H1 (cell line): ENCODE measurements around the gene IL3.

ENCODE experiments used
- GABPA ChIP-seq: IDR thresholded peaks from 2 replicates; pipeline ENCODE4 v1.6.1; 2011; ENCODE audit warnings: mild to moderate bottlenecking, low read length, moderate library complexity, borderline replicate concordance; ENCODE audit not compliant: insufficient read depth
- HDAC2 ChIP-seq, 2 experiments: fragments of 300-600 bp in 1 of 2; sonication (generic) in 1 of 2; IDR thresholded peaks; 2 replicates each; pipeline ENCODE4 v1.6.1; 2011 to 2012; ENCODE audit warnings: low read depth in 2 of 2, low read length in 2 of 2, mild to moderate bottlenecking in 2 of 2, moderate library complexity in 2 of 2, borderline replicate concordance in 1 of 2, inconsistent platforms in 1 of 2
- JUND ChIP-seq: IDR thresholded peaks from 2 replicates; pipeline ENCODE4 v1.6.1; 2011; ENCODE audit warnings: mild to moderate bottlenecking, improper control_type of control experiment, low read length
- POLR2A ChIP-seq, 2 experiments: IDR thresholded peaks; 1 replicate in 1 of 2; 2 replicates in 1 of 2; pipeline ENCODE4 v1.6.1; 2011; ENCODE audit warnings: low read depth in 2 of 2, low read length in 2 of 2, mild to moderate bottlenecking in 2 of 2; ENCODE audit errors: control extremely low read depth in 1 of 2
- SIX5 ChIP-seq: IDR thresholded peaks from 2 replicates; pipeline ENCODE4 v1.6.1; 2011; ENCODE audit warnings: mild to moderate bottlenecking, low read depth, low read length
- TAF1 ChIP-seq: IDR thresholded peaks from 2 replicates; pipeline ENCODE4 v1.6.1; 2011; ENCODE audit warnings: mild to moderate bottlenecking, low read depth, low read length
- ZNF274 ChIP-seq: IDR thresholded peaks from 2 replicates; pipeline ENCODE4 v1.7.0; 2012; ENCODE audit warnings: low read length, borderline replicate concordance; ENCODE audit errors: extremely low read depth
- TF ChIP-seq, protein P1 (sequence below), 3 experiments: IDR thresholded peaks; 1 replicate in 2 of 3; 2 replicates in 1 of 3; pipeline versions ENCODE4 v1.5.1 to v1.6.1; 2011; ENCODE audit warnings: low read length in 3 of 3, mild to moderate bottlenecking in 3 of 3, inconsistent platforms in 2 of 3, low read depth in 1 of 3, moderate library complexity in 1 of 3; ENCODE audit not compliant: insufficient read depth in 1 of 3; ENCODE audit errors: control extremely low read depth in 1 of 3

DNA sequence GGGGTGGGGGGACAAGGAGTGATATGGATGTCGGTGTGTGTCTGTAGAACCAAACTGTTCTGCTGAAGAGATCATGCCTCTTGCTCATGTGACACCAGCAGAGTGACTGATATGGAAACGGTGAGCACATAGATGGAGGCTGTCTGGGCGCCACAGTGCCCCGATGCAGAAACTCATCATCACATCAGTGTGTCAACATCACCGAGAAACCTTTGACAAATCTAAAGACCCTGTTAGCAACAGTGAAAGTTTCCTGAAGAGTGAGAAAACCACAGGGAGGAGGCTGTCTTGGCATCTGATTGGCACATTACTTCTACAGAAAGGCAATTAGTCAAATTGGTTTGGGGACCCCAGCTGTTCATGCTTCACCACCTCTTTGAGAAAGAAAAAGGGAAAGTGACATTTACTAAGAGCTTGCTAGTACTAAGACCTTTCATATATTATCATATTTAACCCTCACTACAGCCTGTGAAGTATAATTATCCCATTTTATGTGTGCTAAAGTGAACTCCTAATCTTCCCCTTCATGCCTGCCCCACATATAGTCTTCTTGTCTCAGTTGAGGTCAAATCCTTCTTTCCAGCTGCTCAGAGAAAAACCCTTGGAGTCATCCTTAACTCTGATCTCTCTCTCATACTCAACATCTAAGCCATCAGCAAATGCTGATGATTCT is 38.8 kb downstream of the IL3 start:
- TF ChIP-seq, protein P1, sequence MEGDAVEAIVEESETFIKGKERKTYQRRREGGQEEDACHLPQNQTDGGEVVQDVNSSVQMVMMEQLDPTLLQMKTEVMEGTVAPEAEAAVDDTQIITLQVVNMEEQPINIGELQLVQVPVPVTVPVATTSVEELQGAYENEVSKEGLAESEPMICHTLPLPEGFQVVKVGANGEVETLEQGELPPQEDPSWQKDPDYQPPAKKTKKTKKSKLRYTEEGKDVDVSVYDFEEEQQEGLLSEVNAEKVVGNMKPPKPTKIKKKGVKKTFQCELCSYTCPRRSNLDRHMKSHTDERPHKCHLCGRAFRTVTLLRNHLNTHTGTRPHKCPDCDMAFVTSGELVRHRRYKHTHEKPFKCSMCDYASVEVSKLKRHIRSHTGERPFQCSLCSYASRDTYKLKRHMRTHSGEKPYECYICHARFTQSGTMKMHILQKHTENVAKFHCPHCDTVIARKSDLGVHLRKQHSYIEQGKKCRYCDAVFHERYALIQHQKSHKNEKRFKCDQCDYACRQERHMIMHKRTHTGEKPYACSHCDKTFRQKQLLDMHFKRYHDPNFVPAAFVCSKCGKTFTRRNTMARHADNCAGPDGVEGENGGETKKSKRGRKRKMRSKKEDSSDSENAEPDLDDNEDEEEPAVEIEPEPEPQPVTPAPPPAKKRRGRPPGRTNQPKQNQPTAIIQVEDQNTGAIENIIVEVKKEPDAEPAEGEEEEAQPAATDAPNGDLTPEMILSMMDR (IDR thresholded peaks at IDR 0.05; ENCODE audit: control extremely low read depth in 1 of 3, insufficient read depth in 1 of 3, low read depth in 1 of 3, low read length in 3 of 3): no peak
- TF ChIP-seq GABPA (no peak), JUND (no peak), ZNF274 (no peak), POLR2A (IDR thresholded peaks at IDR 0.05; ENCODE audit: control extremely low read depth in 1 of 2, low read depth in 2 of 2, low read length in 2 of 2) (no peak), SIX5 (no peak), TAF1 (no peak), HDAC2 (IDR thresholded peaks at IDR 0.05; ENCODE audit: borderline replicate concordance in 1 of 2, low read depth in 2 of 2, low read length in 2 of 2) (no peak)
